PFSK-1 (cell line): ENCODE results near the gene DIAPH3.

Experiments used
- FOXP2 ChIP-seq: optimal IDR thresholded peaks from 2 replicates; pipeline ENCODE3; 2011; ENCODE audit warnings: borderline replicate concordance, control low read depth, inconsistent platforms; ENCODE audit not compliant: insufficient read depth; ENCODE audit errors: extremely low read length, extremely low read depth
- POLR2AphosphoS5 ChIP-seq: IDR thresholded peaks from 2 replicates; pipeline ENCODE4 v1.6.1; 2012; ENCODE audit warnings: low read depth, mild to moderate bottlenecking, control low read depth, low read length, moderate library complexity
- SIN3A ChIP-seq: IDR thresholded peaks from 2 replicates; pipeline ENCODE4 v1.6.1; 2012; ENCODE audit warnings: mild to moderate bottlenecking, low read length, moderate library complexity, borderline replicate concordance; ENCODE audit not compliant: insufficient read depth
- TAF1 ChIP-seq: IDR thresholded peaks from 2 replicates; pipeline ENCODE4 v1.6.1; 2012; ENCODE audit warnings: low read length, control low read depth, borderline replicate concordance; ENCODE audit not compliant: insufficient read depth
- TF ChIP-seq, protein P1 (sequence below), 2 experiments: IDR thresholded peaks; 2 replicates each; pipeline versions ENCODE4 v1.6.1 to v1.8.0; 2011 to 2012; ENCODE audit warnings: low read depth in 2 of 2, low read length in 2 of 2, control low read depth in 1 of 2, inconsistent platforms in 1 of 2, mild to moderate bottlenecking in 1 of 2, moderate library complexity in 1 of 2; ENCODE audit not compliant: insufficient read depth in 1 of 2

DNA sequence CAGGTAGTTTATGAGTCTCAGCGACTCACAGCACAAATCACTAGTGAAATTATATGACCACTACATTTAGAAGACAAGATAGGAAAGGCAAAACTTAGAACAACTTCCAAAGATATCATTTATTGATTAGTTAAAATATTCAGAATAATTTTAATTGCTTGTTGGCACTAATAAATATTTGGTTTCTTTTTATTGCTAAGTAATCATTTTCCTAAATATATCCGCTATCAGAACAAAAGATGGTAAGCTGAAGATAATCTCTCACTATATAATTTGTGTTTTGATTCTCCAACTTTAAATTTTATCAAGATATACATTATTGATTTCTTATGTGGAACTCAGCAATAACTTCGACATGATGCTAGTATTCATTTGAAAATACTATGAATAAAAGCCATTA is 248.5 kb downstream of the DIAPH3 start:
- TF ChIP-seq SIN3A, result no peak
- TF ChIP-seq, protein P1, sequence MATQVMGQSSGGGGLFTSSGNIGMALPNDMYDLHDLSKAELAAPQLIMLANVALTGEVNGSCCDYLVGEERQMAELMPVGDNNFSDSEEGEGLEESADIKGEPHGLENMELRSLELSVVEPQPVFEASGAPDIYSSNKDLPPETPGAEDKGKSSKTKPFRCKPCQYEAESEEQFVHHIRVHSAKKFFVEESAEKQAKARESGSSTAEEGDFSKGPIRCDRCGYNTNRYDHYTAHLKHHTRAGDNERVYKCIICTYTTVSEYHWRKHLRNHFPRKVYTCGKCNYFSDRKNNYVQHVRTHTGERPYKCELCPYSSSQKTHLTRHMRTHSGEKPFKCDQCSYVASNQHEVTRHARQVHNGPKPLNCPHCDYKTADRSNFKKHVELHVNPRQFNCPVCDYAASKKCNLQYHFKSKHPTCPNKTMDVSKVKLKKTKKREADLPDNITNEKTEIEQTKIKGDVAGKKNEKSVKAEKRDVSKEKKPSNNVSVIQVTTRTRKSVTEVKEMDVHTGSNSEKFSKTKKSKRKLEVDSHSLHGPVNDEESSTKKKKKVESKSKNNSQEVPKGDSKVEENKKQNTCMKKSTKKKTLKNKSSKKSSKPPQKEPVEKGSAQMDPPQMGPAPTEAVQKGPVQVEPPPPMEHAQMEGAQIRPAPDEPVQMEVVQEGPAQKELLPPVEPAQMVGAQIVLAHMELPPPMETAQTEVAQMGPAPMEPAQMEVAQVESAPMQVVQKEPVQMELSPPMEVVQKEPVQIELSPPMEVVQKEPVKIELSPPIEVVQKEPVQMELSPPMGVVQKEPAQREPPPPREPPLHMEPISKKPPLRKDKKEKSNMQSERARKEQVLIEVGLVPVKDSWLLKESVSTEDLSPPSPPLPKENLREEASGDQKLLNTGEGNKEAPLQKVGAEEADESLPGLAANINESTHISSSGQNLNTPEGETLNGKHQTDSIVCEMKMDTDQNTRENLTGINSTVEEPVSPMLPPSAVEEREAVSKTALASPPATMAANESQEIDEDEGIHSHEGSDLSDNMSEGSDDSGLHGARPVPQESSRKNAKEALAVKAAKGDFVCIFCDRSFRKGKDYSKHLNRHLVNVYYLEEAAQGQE (IDR thresholded peaks at IDR 0.05; ENCODE audit: insufficient read depth in 1 of 2, low read depth in 2 of 2, low read length in 2 of 2), result no peak
- TF ChIP-seq POLR2AphosphoS5, result no peak
- no peak for TF ChIP-seq FOXP2
- no peak for TF ChIP-seq TAF1
